ENCODE results near the gene SYNE1.
A peak's percentile ranks its signal among the peaks of the same experiment; 100 is the strongest.
"Not testable (repeated sequence)": the region's sequence is repeated elsewhere in the genome, so short reads cannot be mapped to it uniquely, and the experiment has no call there.

Gene SYNE1

DNA sequence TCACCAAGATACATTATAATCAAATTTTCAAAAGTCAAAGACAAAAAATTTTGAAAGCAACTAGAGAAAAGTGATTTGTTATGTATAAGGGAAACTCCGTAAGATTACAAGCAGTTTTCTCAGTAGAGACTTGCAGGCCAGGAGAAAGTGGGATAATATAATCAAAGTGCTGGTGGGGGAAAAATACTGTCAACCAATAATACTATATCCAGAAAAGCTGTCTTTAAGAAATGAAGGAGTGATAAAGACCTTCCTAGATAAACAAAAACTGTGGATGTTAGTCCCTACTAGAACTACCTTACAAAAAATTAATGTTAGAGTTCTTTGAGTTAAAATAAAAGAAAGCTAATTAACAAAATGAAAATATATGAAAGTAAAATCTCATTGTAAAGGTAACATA is 79.7 kb downstream of the SYNE1 start:
- no peak for DNase-seq

- no peak for DNase-seq
These were observed 82.3 kb downstream of the SYNE1 start for GRCh38 chr6:152554851-152555250.

GRCh38 chr6:152552616-152553209 is 84.4 kb downstream of the SYNE1 start:
- DNase-seq: no peak

DNA sequence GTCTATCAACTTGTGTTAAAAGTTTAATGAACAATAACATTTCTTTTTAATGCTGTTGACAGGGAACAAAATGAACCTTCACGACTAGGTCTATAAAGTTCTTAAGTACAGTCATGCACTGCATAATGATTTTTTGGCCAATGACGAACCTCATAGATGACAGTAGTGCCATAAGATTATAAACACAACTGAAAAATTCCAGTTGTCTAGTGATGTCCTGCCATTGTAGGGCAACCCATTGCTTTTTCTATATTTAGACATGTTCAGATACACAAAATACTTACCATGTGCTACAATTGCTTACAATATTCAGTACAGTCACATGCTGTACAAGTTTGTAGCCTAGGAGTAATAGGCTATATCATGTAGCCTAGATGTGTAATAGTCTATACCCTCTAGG is 93.6 kb downstream of the SYNE1 start:
- DNase-seq: no peak

DNA sequence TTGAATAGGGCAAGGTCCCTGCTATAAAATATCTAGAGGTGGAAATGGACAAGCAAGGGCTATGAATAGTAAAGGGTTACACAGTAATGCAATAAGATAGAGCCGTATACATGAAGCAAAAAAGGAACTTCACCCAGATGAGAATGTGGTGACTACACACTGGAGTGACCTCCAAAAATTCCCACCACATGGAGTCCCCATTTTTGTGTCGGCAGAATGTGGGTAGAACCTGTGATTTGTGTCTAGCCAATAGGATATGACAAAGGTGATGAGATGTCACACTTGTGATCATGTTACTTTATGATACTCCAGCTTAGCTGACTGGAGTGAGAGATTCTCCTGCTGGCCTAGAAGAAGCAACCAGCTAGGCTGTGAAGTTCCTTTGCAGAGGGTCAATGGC is 96.8 kb downstream of the SYNE1 start:
- DNase-seq: no peak

DNA sequence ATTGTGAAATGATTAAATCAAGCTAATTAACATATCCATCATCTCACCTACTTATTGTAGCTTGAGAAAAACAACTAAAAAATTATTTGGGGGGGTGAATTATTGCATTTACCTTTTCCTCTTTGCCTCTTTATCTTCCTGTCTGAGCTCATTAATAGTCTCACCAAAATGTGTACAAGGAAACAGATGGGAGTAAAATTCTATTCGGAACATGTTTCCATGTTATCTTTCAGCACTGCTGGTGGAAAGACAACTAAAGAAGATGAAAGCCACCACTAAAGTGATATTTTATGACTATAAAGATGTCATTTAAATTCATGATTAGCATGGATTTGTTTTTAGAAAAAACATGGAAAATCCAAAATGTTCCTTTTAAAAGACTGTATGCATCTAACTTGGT is 102.6 kb downstream of the SYNE1 start:
- DNase-seq: no peak

DNA sequence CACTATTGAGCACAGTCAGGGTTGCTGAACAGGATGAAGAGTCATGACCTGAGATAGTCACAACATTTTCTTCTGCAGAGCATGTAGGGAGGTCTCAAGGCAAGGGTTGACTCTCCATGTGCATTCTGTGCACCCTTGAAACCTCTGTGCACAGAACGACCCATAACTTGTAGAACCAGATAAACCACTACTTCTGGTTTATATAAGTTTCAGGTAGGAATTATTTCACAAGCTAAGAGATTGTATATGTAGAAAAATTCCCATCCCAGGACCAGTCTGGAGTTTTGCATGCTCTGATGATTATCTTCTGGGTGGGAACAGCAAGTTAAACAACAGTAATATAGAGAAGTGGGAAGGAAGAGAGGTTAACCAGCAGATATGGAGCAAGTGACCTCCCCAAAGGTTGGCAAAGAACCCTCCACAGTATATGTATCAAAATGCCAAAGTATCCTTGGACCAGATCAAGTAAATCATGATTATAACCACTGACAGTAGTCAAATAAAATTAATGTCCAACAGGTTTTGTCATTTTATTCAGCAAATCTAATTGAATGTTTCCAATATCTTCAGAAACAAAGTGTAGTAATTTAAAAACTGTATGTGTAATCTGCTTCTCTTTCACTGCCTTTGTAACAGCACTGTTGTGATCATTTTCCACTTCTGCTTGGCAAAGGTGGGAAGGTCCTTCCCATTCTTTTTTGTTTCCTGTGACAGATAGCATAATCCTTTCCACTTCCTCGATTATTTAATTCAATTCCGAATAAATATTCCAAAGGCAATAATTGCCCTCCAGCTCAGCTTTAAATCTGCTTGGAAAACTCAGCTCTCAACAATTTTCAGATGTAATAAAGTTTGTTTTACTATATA is 104.4 kb downstream of the SYNE1 start:
- no peak for DNase-seq

DNA sequence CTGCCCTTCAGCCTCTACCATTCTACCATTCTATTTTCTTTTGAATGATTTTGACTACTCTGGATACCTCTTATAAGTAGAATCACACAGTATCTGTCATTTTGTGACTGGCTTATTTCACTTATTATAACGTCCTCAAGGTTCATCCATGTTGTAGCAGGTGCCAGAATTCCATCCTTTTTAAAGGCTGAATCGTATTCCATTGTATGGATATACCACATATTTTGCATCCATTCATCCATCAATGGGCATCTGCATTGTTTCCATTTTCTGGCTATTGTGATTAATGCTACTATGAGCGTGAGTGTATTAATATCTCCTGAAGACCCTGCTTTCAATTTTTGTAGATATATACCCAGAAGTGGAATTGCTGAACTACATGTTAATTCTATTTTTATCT is 105.5 kb downstream of the SYNE1 start:
- no peak for DNase-seq

- no peak for DNase-seq
These were observed 107.8 kb downstream of the SYNE1 start for GRCh38 chr6:152529369-152529768.

DNA sequence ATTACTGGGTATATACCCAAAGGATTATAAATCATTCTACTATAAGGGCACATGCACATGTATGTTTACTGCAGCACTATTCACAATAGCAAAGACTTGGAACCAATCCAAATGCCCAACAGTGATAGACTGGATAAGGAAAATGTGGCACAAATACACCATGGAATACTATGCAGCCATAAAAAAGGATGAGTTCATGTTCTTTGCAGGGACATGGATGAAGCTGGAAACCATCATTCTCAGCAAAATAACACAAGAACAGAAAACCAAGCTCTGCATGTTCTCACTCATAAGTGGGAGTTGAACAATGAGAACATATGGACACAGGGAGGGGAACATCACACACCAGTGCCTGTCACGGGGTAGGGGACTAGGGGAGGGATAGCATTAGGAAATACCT is 123.0 kb downstream of the SYNE1 start:
- not testable (repeated sequence) for DNase-seq

DNA sequence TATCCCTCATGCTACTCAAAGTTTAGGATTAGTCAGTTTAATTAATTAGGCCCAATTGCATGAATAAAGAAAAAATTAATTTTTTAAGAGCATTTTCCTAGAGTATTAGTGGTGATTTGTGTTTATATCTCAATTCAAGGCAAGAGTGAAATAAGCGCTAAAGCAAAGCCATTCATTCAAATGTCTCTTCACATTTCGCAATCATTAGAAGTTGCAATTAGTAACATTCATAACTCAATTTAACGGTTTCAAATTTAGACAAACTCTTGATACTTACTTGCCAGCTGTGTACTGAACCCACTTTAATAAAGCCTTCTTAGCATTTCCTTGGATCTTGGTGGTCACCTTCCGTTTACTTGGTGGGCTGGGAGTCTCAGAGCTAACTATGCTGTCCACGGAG is 127.2 kb downstream of the SYNE1 start:
- DNase-seq: no peak

- no peak for DNase-seq
These were observed 128.7 kb downstream of the SYNE1 start for GRCh38 chr6:152508477-152508876.

DNA sequence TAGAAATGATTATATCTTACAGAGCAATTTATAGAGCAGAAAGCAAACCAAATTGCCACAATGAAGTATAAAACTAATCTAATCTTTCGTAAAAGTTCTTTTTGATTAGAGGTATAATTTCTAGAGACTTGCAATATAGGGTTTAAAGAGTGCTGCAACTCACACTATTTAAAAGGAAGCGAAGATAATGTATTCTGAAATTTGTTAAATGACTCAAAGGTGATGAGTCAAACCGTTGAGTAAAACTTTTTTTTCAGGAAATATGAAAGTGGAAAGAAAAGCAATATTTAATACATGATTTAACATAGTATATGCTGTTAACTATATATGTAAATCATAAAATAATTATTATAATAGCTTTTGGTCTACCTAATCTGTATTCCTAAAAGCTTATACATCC is 133.6 kb downstream of the SYNE1 start:
- DNase-seq: no peak

DNA sequence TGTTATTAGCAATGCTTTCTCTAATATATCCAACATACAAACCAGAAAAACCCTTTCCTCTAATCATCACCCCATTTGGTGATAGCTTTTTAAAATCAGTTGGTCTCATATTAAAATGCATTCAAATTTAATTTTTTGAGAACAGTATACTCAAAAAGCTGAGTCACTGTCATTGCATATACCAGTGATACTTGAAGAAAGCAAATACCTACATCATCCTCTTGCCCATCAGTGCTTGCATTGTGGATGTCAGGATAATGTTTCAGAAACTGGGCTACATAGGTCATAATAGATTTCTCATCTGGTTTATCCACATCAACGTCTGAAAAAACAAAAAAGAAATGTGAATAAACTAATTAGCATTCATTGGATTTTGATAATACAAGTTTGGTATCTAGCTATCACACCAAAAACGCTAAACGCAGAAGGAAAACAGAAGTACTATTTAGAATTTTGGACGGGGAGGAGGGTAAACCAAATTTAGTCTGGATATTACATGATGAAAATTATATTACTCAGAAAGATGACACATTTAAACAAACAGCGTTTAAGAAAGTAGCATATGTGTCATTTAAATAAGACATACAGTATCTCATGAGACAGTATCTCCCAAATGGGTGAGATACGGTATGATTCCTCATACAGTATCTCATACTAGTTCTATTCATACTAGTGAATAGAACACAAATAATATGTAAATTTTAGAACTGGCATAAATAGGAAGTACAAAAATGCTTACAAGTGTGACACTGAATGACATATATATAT is 134.6 kb downstream of the SYNE1 start:
- no peak for DNase-seq

GRCh38 chr6:152499931-152500330 is 137.2 kb downstream of the SYNE1 start:
- no peak for DNase-seq

DNA sequence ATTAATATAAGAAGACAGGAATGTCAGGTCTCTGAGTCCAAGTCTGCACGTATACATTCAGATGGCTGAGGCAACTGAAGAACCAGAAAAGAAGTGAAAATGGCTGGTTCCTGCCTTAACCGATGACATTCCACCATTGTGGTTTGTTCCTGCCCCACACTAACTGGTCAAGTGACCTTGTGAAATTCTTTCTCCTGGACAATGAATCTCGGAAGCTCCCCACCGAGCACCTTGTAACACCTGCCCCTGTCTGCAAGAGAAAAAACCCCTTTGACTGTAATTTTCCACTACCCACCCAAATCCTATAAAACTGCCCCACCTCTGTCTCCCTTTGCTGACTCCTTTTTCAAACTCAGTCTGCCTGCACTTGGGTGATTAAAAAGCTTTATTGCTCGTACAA is 140.4 kb downstream of the SYNE1 start:
- no peak for DNase-seq

GRCh38 chr6:152495456-152495855 is 141.7 kb downstream of the SYNE1 start:
- not testable (repeated sequence) for DNase-seq

DNA sequence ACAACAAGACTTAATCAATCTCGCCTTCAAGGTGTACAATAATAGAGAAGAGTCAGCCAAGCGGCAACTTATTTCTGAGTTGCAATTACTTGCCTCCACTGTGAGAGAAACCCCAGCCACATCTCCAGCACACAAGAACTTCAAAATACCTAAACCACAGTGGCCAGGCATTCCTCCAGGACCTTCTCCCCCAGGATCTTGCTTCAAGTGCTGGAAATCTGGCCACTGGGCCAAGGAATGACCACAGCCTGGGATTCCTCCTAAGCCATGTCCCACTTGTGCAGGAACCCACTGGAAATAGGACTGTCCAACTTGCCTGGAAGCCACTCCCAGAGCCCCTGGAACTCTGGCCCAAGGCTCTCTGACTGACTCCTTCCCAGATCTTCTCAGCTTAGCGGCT is 144.9 kb downstream of the SYNE1 start:
- not testable (repeated sequence) for DNase-seq

DNA sequence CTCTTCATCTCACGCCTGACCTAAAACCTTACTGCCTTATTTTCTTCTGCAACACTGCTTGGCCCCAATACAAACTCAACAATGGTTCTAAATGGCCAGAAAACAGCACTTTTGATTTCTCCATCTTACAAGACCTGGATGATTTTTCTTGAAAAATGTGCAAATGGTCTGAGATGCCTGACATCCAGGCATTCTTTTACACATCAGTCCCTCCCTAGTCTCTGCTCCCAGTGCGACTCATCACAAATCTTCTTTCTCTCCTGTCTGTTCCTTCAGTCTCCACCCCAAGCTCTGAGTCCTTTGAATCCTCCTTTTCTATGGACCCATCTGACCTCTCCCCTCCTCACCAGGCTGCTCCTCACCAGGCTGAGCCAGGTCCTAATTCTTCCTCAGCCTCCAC is 145.7 kb downstream of the SYNE1 start:
- not testable (repeated sequence) for DNase-seq

DNA sequence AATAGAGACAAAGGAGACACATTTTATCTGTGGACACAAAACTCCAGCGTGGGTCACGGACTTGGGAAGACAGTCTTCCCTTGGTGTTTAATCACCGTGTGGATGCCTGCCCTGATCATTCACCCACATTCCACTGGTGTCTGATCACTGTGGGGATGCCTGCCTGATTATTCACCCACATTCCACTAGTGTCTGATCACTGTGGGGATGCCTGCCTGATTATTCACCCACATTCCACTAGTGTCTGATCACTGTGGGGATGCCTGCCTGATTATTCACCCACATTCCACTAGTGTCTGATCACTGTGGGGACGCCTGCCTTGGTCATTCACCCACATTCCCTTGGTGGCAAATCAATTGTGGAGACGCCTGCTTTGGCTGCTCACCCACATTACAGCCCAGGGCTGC is 146.2 kb downstream of the SYNE1 start:
- DNase-seq: peak; percentile 54

GRCh38 chr6:152484806-152485205 is 152.4 kb downstream of the SYNE1 start:
- DNase-seq: no peak

- DNase-seq: no peak
These were observed 154.9 kb downstream of the SYNE1 start for GRCh38 chr6:152482289-152482688.

DNA sequence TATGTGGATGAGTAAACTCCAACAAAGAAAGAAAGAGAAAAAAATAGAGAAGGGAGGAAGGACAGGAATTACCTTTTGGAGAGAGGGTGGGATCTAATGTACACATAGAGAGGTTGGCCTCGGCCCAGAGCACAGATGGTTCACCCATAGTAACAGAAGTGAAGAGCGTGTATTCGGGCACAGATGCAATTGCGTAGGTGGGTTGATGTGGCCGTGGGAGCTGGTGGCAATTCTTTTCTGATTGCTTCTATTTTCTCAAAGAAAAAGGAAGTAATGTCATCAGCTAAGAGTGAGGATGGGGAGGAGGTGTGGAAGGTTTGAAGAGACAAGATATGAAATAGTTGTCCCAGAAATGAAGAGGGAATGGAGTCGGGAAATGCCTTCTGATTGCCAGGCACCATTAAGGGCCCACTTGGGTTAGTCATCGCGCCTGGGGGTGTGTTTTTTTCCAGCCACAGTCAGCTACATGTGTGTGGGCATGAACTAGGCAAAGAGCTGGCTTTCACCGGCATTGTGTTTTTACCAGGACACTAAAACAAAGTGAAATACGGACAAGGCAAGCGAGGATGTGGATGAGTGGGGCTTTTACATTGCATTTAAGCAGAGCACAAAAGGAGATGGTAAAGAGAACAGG is 158.7 kb downstream of the SYNE1 start:
- no peak for DNase-seq

Measured in T1000 (cell line).